Effector memory CD4-positive, alpha-beta T cell (primary cell): ENCODE results near the gene ZNF286A.
"Not testable (repeated sequence)": the region's sequence is repeated elsewhere in the genome, so short reads cannot be mapped to it uniquely, and the experiment has no call there.

ENCODE experiments used
- DNase-seq, 3 donors: peaks; one replicate each; pipeline ENCODE4 v3.0.0-alpha.2; 2020
- H3K27ac ChIP-seq: 2 replicates; pipeline ENCODE4 v1.7.0; 2013; ENCODE audit warnings: mild to moderate bottlenecking, low read length, moderate library complexity; ENCODE audit not compliant: insufficient read depth, poor library complexity, severe bottlenecking
- H3K27me3 ChIP-seq: replicated peaks from 2 replicates; pipeline ENCODE4 v1.7.0; 2013; ENCODE audit warnings: mild to moderate bottlenecking, low read length; ENCODE audit not compliant: insufficient read depth, control insufficient read depth, poor library complexity, severe bottlenecking
- H3K36me3 ChIP-seq: 2 replicates; pipeline ENCODE4 v1.7.0; 2013; ENCODE audit warnings: mild to moderate bottlenecking, low read length, moderate library complexity; ENCODE audit not compliant: control insufficient read depth, insufficient read depth
- H3K4me1 ChIP-seq: 2 replicates; pipeline ENCODE4 v1.7.0; 2013; ENCODE audit warnings: low read length, mild to moderate bottlenecking; ENCODE audit not compliant: control insufficient read depth, insufficient read depth, poor library complexity, severe bottlenecking
- H3K4me3 ChIP-seq: 2 replicates; pipeline ENCODE4 v1.7.0; 2013; ENCODE audit warnings: low read length, low read depth, mild to moderate bottlenecking; ENCODE audit not compliant: insufficient read depth, poor library complexity, severe bottlenecking
- H3K9me3 ChIP-seq: 2 replicates; pipeline ENCODE4 v1.7.0; 2013; ENCODE audit warnings: mild to moderate bottlenecking, low read length, moderate library complexity; ENCODE audit not compliant: control insufficient read depth

The ZNF286A gene

DNA sequence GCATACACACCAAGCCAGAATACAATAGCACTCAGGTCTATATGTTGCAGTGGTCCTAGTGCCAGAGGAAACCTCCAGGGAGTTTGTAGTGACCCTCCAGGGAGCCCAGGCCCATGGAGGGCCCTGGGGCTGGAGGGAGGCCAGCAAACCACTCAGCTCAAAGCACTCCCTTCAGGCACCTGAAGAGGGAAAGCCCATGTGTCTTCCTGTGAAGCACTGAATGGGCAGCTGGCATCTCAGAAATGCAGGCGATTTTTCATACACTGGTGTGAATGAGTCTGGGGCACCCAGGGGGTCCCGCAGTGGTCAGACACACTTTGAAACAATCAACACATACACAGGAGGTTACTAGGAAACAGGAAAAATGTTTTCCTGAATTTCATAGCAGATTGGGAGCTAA, 45.3 kb downstream of the ZNF286A start:
- Histone ChIP-seq H3K9me3 (no peaks in the 10 kb centered on the region), H3K4me1 (no peaks in the 10 kb centered on the region), H3K36me3 (no peaks in the 10 kb centered on the region), H3K27me3 (no peaks in the 10 kb centered on the region), H3K27ac (no peak overlapping the region), H3K4me3 (no peak overlapping the region)
- no peak for DNase-seq

DNA sequence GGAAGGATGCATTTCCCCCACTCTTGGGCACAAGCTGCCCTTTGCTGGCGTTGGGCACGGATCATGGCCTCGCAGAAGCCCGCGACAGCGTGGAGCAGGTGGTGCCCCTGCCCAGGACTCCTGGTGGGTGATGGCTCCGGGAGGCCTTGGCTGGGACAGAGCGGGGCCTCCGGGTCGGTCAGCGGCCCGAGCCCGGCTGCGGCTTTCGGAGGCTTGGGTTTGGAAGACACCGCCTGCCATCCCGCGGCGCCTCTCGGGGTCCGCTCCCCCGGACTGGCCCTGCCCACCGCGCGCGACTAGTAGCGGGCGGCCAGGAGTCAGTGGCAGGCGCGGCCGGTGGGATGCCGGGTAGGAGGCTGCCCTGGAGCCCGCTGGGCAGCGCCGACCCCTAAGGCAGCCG, 49.9 kb downstream of the ZNF286A start:
- not testable (repeated sequence) for H3K9me3 ChIP-seq, H3K36me3 ChIP-seq, H3K27ac ChIP-seq, H3K27me3 ChIP-seq, DNase-seq, H3K4me1 ChIP-seq, H3K4me3 ChIP-seq

GRCh38 chr17:15768865-15769533, 69.4 kb downstream of the ZNF286A start:
- H3K9me3 ChIP-seq, DNase-seq, H3K27ac ChIP-seq, H3K36me3 ChIP-seq, H3K4me1 ChIP-seq, H3K27me3 ChIP-seq, H3K4me3 ChIP-seq: not testable (repeated sequence)
